Cardiac fibroblast (primary cell): ENCODE data around the gene GNG7.

Source experiments
- DNase-seq, 2 donors: peaks; one replicate each; pipeline versions ENCODE4 v3.0.0 to v3.0.0-alpha.2; 2010; ENCODE audit warnings: low read depth in 2 of 2
- H3K4me3 ChIP-seq, 2 donors: replicated peaks in 1 of 2; 1 replicate in 1 of 2; 2 replicates in 1 of 2; pipeline ENCODE4 v1.5.1; 2011; ENCODE audit warnings: low read depth in 2 of 2, low read length in 2 of 2, mild to moderate bottlenecking in 2 of 2, moderate library complexity in 1 of 2
- TF ChIP-seq, protein P1 (sequence below): IDR thresholded peaks from one replicate; pipeline ENCODE4 v1.5.1; 2011; ENCODE audit warnings: low read depth, mild to moderate bottlenecking, low read length, inconsistent platforms

The GNG7 gene

DNA sequence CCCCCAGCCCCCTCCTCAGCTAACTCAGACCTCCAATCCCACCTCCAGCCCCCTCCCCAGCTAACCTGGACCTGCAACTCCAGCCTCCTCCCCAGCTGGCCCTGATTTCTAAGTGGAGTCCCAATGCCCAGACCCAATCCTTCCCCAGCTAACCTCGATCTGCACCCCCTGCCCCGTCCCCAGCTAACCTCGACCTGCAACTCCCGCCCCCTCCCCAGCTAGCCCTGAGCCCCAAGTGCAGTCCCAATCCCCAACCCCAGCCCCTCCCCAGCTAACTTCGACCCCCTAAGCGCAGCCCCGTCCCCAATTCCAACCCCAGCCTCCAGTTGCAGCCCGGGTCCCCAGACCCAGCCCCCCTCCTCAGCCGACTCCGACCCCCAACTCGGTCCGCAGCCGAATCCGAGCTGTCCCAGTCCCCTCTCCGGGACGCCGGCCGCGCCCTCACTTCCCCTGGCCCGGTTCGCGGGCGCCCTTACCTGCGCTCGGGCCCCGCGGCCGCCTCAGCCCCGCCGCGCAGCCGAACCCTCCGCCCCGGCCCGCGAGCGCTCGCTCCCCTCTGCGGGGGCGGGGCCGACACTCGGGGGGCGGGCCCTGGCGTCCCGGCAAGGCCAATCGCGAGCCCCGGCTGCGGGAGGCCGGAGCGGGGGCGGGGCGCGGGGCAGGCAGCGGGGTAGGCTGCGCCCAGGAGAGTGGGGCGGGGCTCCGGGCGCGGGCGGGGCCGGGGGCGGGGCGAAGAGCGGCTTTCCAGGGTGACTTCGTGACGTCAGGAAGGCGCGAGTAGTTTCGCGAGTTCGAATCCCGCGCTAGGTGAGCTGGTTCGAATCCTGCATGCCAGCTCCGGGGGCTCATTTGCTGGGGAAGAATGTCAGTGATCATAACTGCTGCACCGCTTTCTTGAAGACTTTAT is at the start of gene GNG7:
GNG7 (minus strand) TSS at position 525 of the 907 bp plus-strand sequence. CDS start 182,006 bp downstream, outside the sequence.
- peak; percentile 72 to 90 for DNase-seq
- TF ChIP-seq, protein P1, sequence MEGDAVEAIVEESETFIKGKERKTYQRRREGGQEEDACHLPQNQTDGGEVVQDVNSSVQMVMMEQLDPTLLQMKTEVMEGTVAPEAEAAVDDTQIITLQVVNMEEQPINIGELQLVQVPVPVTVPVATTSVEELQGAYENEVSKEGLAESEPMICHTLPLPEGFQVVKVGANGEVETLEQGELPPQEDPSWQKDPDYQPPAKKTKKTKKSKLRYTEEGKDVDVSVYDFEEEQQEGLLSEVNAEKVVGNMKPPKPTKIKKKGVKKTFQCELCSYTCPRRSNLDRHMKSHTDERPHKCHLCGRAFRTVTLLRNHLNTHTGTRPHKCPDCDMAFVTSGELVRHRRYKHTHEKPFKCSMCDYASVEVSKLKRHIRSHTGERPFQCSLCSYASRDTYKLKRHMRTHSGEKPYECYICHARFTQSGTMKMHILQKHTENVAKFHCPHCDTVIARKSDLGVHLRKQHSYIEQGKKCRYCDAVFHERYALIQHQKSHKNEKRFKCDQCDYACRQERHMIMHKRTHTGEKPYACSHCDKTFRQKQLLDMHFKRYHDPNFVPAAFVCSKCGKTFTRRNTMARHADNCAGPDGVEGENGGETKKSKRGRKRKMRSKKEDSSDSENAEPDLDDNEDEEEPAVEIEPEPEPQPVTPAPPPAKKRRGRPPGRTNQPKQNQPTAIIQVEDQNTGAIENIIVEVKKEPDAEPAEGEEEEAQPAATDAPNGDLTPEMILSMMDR: no peak
- H3K4me3 ChIP-seq: peak within 1 kb of the TSS; percentile 37 to 58

DNA sequence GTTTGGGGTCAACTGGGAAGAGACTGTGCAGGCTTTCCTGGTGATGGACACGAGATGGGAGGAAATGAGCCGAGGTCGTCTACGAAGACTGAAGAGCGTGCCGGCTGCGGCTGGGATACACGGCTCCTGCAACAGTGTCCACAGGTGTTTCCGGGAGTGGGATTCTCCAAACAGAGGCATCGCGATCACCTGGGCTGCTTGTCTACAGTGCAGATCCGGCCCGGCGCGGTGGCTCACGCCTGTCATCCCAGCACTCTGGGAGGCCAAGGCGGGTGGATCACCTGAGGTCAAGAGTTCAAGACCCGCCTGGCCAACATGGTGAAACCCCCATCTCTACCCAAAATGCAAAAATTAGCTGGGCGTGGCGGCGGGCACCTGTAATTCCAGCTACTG is 48.9 kb upstream of the GNG7 start:
- no peak overlapping the region for H3K4me3 ChIP-seq
- DNase-seq: no peak
- TF ChIP-seq, protein P1: no peak

DNA sequence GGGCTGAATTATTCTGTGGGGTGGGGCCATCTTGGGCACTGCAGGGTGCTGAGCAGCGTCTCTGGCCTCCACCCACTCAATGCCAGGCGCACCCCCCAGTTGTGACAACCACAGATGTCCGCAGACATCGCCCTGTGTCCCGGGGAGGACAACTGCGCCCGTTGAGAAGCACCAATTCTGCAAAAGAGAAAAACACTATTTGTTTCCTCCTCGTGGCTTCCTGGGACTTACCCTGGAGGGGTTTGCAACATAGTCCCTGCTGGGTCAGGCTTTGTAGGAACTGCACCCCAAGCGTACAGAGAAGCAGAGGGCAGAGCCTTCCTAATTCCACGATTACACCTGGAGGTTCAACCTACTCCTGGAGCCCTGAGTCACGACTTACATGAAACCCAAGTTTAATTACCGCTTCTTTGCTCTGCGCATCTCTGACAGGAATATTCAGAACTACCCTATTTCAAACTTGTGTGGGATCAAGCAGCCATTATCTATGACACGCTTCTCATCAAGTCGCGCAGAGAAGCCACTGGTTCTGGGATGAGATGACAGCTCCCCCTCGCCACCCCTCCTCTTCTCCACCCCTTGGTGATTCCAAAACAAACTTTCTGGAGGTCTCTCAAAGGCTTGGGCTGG is 48.4 kb upstream of the GNG7 start:
- TF ChIP-seq, protein P1: no peak
- no peak for DNase-seq
- no peak overlapping the region for H3K4me3 ChIP-seq

DNA sequence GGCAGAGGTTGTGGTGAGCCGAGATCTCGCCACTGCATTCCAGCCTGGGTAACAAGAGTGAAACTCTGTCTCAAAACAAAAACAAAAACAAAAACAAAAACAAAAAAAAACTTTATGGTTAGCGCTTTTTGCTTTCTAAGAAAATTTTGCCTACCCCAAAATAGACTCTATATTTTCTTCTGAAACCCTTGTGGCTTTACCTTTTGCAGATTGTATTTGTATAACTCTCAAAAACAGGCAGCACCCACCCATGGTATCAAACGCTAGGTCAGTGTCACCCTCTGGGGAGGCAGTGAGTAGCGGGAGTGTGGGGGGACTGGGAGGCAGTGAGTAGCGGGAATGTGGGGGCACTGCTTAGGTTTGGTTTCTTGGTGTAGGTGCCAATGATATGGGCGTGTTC is 44.9 kb upstream of the GNG7 start:
- TF ChIP-seq, protein P1: no peak
- H3K4me3 ChIP-seq: no peak overlapping the region
- no peak for DNase-seq

DNA sequence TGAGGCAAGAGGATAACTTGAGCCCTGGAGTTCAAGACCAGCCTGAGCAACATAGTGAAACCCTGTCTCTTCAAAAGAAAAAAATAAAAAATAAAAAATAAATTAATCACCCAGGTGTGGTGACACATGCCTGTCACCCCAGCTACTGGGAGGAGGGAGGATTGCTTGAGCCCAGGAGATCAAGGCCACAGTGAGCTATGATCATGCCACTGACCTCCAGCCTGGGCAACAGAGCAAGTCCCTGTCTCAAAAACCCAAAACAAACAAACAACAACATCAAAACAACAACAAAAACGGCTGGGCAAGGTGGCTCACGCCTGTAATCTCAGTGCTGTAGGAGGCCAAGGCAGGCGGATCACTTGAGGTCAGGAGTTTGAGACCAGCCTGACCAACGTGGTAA is 41.6 kb upstream of the GNG7 start:
- H3K4me3 ChIP-seq: no peak overlapping the region
- no peak for DNase-seq
- TF ChIP-seq, protein P1: no peak

DNA sequence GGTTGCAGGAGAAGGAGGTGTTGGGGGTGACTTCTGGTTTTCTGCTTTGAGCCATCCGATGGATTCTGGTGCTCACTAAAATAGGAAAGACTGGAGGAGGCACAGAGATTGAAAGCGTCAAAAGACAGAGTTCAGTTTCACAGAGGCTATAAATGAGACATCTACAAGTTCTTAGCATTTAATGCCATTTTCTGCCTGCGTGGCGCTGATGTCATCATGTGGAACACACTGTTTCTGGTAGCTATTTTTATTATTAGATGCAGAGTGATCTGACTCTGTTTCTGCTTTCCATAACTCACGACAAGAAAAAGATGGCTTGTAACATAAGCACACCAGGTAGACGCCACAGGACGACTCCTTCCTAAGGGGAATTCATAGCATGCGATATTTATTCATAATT is 40.6 kb upstream of the GNG7 start:
- no peak overlapping the region for H3K4me3 ChIP-seq
- DNase-seq: no peak

More for the DNA sequence above, 40.6 kb upstream of the GNG7 start:
- TF ChIP-seq, protein P1: no peak
